Activated T-cell treated with anti-CD3 and anti-CD28 coated beads for 4 hours (primary cell): ENCODE measurements around the gene IER5L.

ENCODE experiments used
- DNase-seq: peaks from one replicate; pipeline ENCODE4 v3.0.0-alpha.2; 2020

Gene IER5L

DNA sequence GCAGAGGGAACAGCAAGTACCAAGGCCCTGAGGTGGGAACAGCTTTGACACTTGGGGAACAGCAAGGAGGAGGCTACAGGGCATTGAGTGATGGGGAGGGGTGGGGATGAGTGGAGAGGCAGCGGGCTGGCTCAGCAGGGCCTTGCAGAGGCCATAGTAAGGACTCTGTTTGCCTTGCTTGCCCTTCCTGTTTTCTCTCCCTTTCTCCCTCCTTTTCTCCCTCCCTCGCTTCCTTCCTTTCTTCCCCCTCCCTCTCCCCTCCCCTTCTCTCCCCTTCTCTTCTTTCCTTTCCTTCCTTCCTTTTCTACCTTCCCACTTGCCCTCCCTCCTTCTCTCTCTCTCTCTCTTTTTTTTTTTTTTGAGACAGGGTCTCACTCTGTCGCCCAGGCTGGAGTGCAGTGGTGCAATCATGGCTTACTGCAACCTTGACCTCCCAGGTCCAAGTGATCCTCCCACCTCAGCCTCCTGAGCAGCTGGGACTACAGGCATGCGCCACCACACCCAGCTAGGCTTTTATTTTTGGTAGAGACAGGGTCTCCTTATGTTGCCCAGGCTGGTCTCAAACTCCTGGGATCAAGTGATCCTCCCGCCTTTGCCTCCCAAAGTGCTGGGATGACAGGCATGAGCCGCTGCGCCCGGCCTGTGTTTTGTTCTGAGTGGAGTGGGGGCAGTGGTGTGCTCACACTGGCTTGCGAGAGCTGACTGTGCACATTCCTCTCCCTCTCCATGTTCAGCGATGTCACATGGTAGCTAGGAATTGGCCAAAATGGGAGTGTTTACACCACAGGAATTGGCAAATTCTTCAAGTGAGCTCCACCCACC, 17.1 kb downstream of the IER5L start:
- no peak for DNase-seq

DNA sequence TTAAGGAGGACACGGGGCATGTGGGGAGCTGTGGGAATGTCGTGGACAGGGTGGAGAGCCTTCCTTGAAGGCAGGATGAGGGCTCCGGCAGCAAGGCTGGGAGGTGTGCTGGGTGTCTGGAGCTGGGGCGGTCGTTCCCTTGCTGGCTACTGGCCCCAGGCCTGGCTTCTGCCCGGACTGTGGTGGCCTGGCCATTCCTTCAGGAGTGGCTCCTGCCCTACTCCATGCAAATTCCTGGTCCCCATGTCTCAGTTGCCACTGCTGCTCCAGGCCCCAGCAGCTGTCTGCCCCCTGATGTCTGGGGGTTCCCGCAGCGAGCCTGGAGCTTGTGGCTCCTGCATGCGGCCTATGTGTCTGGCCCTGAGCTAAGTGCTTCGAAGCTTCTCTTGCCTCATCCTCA, 21.9 kb downstream of the IER5L start:
- no peak for DNase-seq

DNA sequence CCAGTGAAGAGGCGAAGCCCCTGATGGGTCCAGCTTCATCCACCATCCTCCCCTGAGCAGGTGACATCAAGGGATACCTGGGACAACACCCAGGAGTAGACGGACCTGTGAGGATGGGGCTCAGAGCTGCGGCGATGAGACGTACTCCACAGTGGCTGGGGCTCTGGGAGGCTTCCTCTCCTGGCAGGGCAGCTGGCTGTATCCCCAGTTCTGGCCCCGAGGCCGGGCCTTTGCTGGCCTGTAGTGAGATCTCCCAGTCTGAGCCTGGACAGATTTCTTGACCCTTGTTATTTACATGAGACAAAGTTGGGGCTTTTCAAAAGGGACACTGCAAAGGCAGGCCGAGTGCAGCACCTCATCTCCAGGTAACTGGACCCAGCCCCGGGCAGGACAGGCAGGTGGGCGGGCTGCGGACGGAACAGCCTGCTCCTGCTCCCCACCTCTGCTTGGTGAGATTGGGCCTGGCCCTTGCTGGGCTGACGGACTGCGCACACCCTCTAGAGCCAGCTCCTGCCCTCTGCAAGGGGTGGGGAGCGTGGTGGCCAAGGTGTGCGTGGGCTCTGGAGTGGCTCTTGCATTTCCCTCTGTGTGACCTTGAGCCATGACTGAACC, 23.1 kb downstream of the IER5L start:
- DNase-seq = no peak

DNA sequence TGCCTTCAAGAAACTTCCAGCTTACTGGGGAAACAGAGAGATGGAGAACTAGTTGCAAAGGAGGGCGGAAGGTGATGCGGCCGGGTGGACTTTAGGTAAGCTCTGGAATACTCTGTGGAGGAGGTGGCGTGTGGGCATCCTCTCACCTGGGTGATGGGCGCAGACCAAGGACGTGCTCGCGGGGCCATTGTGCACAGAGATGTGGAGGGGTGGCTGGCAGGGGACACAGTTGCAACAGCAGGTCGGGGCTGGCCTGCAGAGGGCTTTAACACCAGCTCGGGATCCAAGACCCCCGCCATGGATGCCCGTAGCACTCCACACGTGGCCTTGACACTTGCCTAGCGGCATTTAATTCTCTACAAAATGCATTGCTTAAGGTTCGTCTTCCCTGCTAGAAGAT, 26.6 kb downstream of the IER5L start:
- DNase-seq = no peak

DNA sequence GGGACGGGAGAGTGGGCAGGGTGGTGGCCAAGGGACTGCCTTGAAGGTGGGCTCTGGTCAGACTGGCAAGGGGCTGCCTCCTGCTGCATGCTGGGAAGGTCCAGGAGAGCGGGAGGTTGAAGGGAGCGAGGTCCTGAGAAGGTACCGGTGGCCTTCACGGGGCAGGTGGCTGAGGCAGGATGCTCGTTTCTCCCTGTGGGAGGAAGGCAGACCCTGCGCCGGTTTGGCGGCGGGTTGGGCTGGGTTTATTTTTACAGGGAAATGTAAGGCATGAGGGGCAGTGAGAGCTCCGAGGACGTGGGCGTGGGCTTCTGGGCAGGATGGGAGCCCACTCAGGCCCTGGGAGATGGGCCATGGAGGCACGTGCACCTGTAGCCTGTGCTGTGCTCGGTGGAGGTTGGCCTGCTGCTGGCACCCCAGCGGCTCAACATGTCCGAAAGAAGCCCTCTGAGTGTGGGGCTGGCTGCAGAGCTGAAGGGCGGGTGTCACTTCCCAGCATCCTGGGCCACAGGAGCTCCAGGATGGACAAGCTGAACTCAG, 27.3 kb downstream of the IER5L start:
- no peak for DNase-seq

DNA sequence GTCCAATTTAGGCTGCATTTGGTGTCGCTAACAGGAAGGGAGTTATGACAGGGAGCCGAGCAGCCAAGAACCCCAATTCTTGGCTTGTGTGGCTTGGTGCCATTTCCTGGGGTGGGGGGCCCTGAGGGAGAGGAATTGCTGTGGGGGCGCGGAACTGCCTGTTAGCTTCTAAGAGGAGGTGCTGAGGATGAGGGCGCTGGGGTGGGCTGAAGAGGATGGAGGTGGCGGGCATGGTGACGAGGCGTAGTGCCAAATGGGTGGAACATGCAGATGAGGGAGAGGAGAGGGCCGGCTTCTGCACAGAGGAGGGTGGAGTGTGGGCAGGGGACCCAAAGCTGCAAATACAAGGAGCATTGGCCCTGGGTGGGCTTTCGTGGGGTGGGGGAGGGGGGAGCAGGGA, 27.9 kb downstream of the IER5L start:
- no peak for DNase-seq

DNA sequence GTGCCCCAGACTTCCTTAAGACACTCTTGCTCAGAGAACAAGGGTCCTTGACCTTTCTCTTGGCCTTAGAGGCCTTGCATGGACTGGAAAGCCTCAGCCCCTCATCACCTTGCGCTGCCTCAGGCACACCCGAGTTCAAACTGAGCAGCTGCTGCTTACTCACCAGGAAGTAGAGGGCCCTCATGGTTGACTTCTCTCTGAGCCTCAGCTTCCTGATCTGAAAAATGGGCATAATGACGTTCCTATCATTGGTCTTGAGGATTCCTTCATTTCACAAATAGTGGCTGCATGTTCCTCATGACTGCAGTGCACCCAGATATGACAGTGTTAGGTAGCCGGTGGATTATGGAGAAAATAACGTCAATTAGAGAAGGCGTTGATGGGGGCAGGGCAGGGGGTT, 28.6 kb downstream of the IER5L start:
- DNase-seq = no peak

DNA sequence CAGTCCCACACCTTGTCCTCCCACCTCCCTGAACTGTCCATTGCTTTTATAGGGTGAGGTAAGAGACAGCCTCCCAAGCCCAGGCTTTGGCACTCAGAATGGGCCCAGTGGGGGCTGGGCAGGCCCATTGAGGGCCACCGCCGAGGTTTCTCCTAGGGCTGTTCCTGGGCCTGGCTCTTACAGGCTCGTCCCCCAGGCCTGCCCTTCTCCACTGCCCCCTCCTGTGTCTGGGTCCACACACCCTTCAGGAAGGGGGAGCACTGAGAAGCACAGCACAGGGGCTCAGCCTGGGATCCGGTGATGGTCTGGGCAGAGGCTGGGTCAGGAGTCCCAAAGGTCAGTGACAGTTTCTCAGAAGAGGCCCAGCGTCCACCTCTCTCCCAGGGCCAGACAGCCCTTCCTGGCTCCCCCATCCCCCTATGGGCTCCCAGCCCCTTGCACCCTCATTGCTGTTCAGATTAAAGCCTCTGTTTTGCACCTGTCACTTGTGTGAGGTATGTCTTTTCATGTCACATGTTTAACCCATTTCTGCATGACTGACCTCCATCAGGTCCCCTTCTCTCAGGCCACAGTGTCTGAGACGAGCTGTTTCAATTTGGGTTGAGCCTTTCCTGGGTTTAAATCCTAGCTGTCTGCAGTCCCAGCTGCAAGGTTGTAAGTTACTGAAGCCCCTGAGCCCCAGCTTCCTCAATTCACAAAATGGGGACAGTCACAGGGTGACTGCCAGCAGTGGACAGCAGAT, 29.4 kb downstream of the IER5L start:
- no peak for DNase-seq

DNA sequence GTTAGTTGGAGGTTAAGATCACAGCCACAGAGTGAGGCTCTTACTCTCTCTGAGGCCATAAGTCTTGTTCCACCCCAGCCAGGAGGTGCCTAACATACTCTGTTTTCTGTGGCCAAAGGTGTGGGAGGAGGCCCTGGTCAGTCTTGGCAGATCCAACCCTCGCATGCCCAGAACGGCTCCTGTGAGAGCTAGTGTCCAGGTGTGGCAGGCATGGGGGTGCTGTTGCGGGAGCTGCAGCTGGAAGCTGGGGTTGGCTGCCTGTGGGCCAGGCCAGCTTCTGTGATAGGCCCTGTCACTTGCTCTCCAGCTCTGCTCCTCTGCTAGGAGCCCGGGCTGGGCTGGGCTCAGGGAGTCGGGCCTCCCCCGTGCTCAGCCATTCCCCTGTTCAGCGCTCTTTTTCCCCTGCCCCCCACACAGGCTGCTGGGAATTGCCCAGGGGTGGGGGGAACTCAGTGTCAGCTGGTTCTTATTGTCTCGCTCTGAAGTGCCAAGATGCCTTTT, 31.6 kb downstream of the IER5L start:
- no peak for DNase-seq

DNA sequence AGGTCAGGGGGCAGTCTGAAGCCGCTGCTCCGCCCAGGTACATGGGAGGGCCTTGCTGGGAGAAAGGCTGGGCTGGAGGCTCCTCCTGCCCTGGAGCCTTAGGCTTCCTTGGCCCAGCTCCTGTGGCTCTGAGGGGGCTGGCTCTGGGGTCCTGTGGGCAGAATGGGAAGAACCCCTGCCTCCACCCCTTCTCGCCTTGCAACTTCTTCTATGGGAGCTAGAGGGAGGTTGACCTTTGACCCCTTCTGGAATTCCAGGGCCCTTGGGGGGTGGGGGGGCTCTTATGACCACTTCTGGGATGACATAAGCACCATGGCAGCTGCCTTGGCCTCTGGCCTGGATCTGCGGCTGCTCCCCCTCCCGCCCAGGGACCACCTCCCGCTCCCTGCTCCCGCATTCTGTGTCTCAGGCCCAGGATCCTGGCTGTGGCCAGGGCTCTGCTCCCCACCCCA, 32.2 kb downstream of the IER5L start:
- no peak for DNase-seq

DNA sequence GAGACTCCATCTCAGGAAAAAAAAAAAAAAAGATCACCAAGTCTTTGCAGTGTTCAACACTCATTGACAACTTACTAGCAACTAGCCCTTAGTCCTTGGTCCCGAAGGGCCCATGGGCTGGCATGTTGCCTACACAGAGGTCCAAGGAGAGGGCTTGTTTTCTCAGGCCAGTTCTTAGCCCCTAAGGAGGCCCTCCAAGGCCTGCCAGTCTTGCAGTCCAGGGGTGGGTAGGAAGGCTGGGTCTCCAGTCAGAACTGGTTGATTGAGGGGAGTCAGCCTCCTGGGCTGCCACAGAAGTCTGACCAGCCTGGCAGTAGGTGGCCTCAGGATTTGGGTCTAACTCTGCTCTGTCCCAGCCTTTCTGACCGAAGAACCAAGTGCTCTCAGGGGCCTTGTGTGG, 32.7 kb downstream of the IER5L start:
- DNase-seq = no peak

DNA sequence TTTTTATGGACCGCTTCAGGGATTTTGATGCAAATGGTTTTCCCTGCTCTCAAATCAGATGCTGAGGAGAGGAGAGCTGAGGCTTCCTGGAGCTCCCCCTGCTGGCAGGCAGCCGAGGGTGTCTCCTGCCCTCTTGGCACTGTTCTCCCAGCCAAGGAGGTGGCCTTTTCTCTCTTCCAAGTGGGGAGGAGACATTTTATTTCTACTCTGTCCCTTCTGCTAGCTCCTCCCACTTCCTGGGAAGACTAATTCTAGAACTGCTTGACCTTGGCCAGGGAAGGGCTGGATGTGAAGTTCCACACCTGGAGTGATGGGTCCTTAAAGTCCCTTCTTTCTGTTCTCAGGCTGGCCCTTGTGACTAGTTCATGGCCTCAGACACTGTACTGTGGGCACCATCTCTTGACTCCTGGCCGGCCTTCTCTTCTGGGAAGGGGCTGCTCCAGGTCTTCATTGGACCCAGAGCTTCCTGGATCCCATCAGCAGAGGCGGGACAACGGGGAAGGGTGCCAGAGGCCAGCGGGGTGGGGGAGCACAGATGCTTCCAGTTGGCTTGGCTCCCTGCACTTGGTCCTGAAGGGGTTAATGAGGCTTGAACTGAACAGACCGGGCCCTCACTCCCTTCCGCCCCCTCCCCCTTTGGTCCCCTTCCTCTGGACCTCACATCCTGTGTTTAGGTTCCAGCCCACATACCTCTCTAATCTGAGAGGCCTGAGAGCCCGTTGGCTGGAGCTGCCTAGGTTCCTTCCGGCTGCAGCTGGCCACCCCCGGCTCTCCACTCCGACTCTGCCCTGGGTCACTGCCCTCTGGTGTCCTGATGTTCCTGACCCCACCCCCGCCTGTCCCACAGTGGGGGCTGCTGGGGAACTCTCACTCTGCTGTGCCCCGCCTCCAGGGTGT, 34.8 kb downstream of the IER5L start:
- peak; percentile 60 for DNase-seq

DNA sequence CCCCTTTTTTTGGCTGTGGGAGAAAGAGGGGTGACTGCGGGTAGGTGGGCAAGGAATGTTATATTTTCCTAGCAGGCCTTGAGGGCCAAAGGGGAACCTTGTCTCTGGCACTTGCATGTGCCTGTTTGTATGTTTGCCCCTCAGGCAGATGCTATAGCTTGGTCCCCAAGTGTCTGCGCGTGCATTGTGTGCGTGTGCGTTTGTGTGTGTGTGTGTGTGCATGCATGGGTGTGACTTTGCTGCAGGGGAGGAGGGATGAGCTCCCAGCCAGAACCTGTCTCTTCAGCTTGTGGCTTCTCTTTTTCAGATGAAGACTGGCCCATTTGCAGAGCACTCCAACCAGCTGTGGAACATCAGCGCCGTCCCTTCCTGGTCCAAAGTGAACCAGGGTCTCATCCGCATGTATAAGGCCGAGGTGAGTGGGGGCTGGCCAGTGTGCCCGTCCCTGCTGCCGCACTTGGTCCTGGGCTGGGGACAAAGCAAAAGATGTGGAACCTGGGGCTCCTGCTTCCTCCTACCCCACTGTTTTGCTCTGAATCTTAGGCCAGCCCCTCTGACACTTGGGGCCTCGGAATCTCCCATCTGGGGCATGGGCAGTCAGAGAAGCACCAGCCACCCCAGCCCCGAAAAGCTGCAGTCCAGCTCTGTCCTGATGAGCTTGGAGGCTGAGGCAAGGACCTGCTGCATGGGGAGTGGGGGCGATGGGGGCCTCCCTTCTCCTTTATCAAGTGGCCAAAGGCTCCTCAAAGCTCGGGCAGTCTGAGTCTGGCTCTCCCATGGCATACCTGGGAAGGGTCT, 35.7 kb downstream of the IER5L start:
- DNase-seq = no peak

DNA sequence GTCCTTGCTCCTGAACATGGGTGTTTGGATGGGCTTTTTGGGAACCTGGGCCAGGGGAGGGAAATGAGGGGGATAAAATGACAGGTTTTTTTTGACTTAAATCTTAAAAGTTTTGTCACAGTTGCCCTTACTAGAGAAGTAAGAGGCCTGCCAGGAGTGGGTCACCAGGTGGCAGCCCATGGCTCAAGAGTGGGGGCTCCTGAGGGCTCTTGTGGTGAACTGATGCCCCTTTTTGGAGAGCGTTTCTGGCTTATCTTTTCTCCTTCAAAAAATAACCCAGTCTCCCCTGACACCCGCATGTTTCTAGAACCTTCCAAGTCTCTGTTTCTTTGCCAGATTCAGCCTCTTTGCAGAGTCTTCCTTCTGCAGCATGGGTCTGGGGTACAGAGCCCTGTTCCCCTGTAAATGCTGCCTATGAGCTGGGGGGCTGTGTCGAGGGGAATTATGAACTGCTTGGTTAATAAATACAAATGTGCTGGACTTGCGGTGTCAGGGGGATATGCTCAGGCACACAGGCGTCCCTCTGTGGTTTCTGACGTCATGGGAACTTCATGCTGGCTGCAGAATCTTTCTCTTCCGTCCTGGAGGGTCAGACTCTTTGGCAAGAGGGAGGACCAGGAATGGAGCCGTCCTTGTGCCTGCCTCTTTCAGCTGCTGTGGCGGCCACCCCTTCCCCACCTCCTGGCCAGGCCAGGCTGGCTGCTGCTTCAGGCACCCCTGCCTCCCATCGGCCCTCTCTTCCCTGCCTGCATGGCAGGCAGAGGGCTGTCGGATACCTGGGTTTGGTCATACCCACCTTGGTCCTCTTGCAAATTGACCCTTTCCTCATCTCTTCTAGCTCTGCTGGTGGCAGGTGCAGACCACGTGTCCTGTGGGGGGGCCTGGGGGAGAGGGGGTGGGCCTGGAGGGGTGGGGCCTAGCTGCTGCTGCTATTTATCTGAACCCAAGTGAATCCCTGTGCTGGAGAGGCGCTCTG, 36.7 kb downstream of the IER5L start:
- DNase-seq = no peak

DNA sequence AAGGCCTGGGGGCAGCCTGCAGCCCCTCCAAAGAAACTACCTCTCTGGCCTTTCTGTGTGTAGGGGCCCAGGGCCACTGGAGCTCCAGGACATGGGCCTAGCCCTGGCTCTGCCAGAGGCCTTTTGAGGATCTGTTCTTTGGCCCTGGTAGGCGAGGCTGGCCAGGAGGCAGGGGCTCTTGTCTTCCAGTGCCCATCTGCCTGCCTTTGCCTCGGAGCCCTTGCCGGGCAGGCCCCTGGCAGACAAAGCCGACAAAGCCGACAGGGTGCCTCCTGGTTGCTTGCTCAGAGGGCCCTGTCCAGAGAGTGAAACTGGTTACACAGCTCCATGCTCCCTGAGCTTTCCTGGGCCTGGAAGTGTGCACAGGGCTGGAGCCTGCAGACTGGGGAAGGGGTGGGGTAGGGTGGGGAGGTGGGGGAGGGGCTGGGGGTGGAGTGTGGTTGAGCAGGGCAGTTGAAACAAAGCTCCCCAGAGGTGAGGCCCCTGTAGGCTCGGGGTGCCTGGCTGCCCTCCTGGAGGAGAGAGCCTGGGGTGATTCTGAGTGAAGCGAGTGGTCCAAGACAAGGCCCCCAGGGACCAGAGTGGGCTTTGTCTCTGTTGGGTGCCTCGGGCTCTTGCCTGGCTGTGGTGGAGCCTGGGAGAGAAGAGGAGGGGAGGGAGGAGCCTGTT, 37.5 kb downstream of the IER5L start:
- DNase-seq = no peak

DNA sequence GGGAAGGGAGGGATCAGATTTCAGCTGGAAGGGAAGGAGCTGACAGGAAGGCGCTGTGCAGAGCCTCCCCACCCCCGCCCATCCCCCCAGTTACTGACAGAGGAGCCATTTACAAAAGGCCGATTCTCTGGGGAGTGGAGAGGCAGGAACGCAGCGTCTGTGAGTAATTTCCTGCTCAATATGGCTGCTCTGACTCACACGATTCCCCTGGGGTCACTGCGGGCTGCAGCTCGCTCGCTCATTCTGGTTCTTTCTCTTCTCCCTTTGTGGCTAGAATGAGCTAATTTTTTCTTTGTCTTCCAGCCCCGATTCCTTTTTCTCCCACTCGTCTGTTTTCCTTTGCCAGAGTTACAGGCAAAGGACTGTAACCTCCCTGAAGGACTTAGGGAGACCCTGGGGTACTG, 38.1 kb downstream of the IER5L start:
- peak; percentile 68 for DNase-seq

DNA sequence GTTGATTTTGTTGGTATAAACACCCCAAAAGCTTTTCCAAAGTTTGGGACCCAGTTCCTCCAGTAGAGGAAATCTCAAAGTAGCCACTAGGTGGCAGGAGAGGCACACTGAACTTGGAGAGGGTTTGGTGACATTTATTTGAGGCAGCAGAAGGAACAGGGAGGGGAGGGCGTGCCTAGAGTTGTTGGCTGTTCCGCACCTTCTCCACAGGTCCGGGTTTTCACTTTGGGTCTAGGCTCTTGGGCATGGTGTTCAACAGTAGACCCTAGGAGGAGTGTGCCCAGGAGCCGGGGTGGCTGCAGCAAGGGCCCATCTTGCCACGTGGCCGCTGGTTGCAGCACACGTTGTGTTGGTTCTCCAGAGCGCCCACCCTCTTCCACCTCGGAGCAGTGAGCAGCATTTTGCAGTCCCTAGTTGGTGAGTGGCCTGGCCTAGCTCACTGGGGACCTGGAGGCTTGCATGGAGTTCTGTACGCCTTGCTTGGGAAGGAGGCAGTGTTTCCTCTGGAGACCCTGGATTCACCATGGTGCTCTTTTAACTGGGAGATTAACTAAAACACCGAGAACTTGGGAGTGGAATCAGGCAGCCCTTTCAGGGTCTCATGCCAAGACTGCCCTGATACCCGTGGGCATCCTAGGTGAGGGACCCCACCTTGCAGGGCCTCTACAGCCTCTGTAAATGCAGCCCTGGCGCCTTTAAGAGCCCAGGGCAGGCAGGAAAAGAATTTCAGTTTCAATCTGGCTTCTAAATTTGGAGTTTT, 38.6 kb downstream of the IER5L start:
- DNase-seq = peak; percentile 75

DNA sequence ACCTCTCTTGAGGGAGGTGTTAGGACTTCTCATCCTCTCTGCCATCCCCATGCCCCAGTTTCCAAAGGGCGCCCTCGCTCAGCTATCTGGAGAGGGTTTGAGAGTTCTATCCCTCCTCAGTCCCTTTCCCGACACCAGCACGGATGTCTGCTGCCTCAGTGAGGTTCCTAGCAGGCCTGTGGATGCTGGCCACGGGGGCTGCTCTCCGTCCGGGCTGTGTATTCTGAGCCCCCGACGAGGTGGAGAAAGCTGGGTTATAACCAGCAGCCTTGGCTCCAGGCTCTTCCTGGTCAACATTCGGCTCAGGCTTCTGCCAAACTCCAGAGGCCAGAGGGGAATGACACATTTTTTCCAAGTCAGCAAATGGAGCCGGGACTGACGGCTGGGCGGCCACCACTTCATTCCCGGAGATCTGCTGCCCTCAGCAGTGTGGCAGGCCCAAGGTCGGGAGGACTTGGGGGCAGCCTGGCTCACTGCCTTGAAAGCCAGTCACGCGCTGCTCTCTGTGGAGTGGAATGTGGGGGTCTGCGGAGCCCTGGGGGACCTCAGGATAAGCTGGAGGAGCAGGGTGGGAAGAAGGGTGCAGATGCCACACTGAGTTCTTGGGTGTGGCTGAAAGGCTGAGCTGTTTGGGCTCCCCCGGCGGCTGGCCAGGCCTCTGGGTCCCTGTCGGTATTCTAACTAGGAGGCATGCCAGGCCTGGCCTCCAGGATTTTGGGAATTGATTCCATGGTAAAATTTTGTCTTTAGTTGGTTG, 39.4 kb downstream of the IER5L start:
- no peak for DNase-seq
